Measurements from ENCODE around the gene TNNI2. TPM values are rescaled to one million over a fixed set of nuclear protein-coding genes. Genes with fewer than 3 reads are reported as not detected.
"Not testable (repeated sequence)": the region's sequence is repeated elsewhere in the genome, so short reads cannot be mapped to it uniquely, and the experiment has no call there.

Gene TNNI2
- total and polyA plus RNA-seq, 2 donors (not counting 1 experiment from before 2014, with no cell fraction given) = 2.9 to 12.9 TPM

DNA sequence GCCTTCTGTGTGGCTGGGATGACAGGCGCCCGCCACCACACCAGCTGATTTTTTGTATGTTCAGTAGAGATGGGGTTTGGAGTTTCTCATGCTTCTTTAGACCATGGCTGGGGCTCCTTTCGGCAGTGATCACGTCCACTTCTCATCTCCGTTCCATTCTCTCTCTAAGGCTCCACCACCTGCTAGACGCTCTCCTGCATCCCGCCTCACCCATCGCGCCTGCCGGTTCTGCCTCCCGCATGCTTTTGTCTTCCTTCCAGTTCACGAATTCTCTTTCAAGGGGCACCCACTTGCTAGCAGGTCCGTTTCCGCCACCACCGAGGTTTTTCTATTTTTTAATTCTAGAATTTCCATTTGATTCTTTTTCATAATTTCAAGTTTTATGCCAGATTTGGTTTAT is 26.0 kb upstream of the TNNI2 start:
- Histone ChIP-seq H4K20me1 (ENCODE audit: control insufficient read depth, insufficient read depth, low read length, poor library complexity, severe bottlenecking) (no peaks in the 10 kb centered on the region), H2AFZ (ENCODE audit: insufficient read depth, low read depth, low read length, poor library complexity, severe bottlenecking) (no peak overlapping the region), H3K4me3 (ENCODE audit: control extremely low read depth in 1 of 5, extremely low read depth in 1 of 5, insufficient read depth in 1 of 5, low read depth in 2 of 5, low read length in 4 of 5) (no peak overlapping the region), H3K4me2 (replicated peaks; ENCODE audit: low read depth, low read length, poor library complexity, severe bottlenecking) (no peak overlapping the region), H3K27me3 (replicated peaks in 1 of 4; ENCODE audit: control extremely low read depth in 1 of 4, control insufficient read depth in 3 of 4, insufficient read depth in 4 of 4, low read length in 3 of 4) (no peaks in the 10 kb centered on the region), H3K4me1 (ENCODE audit: control insufficient read depth in 2 of 2, insufficient read depth in 2 of 2, low read length in 2 of 2) (no peaks in the 10 kb centered on the region), H3K79me2 (ENCODE audit: control insufficient read depth, insufficient read depth, low read length) (no peaks in the 10 kb centered on the region), H3K36me3 (replicated peaks in 1 of 2; ENCODE audit: control extremely low read depth in 1 of 2, control insufficient read depth in 1 of 2, extremely low read depth in 1 of 2, insufficient read depth in 2 of 2, low read length in 1 of 2) (no peaks in the 10 kb centered on the region), H3K9ac (ENCODE audit: low read length) (no peak overlapping the region), H3K27ac (ENCODE audit: low read length in 2 of 2) (no peak overlapping the region), H3K9me3 (ENCODE audit: control extremely low read depth in 1 of 3, control insufficient read depth in 2 of 3, insufficient read depth in 1 of 3, low read length in 2 of 3) (peaks cover 0 to 5% (median 0%) of the 10 kb centered on the region in 3 donors)
- DNase-seq = no peak
- WGBS (ENCODE audit: insufficient coverage) = 98% methylated on average over 6 of the region's 15 CpGs
- H3K9me3 Mint-ChIP-seq (ENCODE audit: insufficient read depth) = peaks cover 3% of the 10 kb centered on the region
- no peaks in the 10 kb centered on the region for H3K4me1 Mint-ChIP-seq
- H3K4me3 Mint-ChIP-seq = no peak overlapping the region
- intact Hi-C loops (cut with micrococcal nuclease) = no loop called here
- ChIA-PET POLR2A (no interaction called here), CTCF (interaction anchor here (0.7 kb wide), 1 partner anchor 121 kb away, joined by 3 read pairs; no protein-coding TSS in a partner anchor)
- TF ChIP-seq, protein P1, sequence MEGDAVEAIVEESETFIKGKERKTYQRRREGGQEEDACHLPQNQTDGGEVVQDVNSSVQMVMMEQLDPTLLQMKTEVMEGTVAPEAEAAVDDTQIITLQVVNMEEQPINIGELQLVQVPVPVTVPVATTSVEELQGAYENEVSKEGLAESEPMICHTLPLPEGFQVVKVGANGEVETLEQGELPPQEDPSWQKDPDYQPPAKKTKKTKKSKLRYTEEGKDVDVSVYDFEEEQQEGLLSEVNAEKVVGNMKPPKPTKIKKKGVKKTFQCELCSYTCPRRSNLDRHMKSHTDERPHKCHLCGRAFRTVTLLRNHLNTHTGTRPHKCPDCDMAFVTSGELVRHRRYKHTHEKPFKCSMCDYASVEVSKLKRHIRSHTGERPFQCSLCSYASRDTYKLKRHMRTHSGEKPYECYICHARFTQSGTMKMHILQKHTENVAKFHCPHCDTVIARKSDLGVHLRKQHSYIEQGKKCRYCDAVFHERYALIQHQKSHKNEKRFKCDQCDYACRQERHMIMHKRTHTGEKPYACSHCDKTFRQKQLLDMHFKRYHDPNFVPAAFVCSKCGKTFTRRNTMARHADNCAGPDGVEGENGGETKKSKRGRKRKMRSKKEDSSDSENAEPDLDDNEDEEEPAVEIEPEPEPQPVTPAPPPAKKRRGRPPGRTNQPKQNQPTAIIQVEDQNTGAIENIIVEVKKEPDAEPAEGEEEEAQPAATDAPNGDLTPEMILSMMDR (IDR thresholded peaks at IDR 0.05) = no peak
- no peak for TF ChIP-seq EZH2 (IDR thresholded peaks at IDR 0.05; ENCODE audit: borderline replicate concordance, insufficient read depth, low read depth, low read length, poor library complexity, severe bottlenecking)
- H3K27me3 Mint-ChIP-seq = peaks cover 33% of the 10 kb centered on the region
- ATAC-seq (ENCODE audit: low read depth) = no peak
- H3K27ac Mint-ChIP-seq = no peak overlapping the region

DNA sequence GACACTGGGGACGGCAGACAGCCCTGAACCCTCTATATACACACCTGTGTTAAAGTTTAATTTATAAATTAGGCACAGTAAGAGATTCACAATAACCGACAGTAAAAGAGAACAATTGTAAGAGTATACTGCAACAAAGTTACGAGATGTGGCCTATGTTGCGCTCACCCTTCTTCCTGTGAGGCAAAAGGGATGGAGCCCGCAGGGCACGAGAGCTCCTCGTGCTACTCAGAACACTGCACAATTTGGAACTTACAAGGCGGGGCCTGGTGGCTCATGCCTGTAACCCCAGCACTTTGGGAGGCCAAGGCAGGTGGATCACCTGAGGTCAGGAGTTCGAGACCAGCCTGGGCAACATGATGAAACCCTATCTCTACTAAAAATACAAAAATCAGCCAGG is 25.4 kb upstream of the TNNI2 start:
- H3K27ac Mint-ChIP-seq; H3K9me3 Mint-ChIP-seq (ENCODE audit: insufficient read depth); CTCF ChIA-PET; ATAC-seq (ENCODE audit: low read depth); H3K4me3 Mint-ChIP-seq; DNase-seq; H3K36me3 ChIP-seq (replicated peaks in 1 of 2; ENCODE audit: control extremely low read depth in 1 of 2, control insufficient read depth in 1 of 2, extremely low read depth in 1 of 2, insufficient read depth in 2 of 2, low read length in 1 of 2); H3K27me3 ChIP-seq (replicated peaks in 1 of 4; ENCODE audit: control extremely low read depth in 1 of 4, control insufficient read depth in 3 of 4, insufficient read depth in 4 of 4, low read length in 3 of 4); H4K20me1 ChIP-seq (ENCODE audit: control insufficient read depth, insufficient read depth, low read length, poor library complexity, severe bottlenecking); H2AFZ ChIP-seq (ENCODE audit: insufficient read depth, low read depth, low read length, poor library complexity, severe bottlenecking); H3K79me2 ChIP-seq (ENCODE audit: control insufficient read depth, insufficient read depth, low read length); POLR2A ChIA-PET; H3K4me1 ChIP-seq (ENCODE audit: control insufficient read depth in 2 of 2, insufficient read depth in 2 of 2, low read length in 2 of 2); H3K4me2 ChIP-seq (replicated peaks; ENCODE audit: low read depth, low read length, poor library complexity, severe bottlenecking); H3K27ac ChIP-seq (ENCODE audit: low read length in 2 of 2); H3K9ac ChIP-seq (ENCODE audit: low read length); H3K9me3 ChIP-seq (ENCODE audit: control extremely low read depth in 1 of 3, control insufficient read depth in 2 of 3, insufficient read depth in 1 of 3, low read length in 2 of 3); H3K4me1 Mint-ChIP-seq; H3K4me3 ChIP-seq (ENCODE audit: control extremely low read depth in 1 of 5, extremely low read depth in 1 of 5, insufficient read depth in 1 of 5, low read depth in 2 of 5, low read length in 4 of 5); intact Hi-C loops (cut with micrococcal nuclease): not testable (repeated sequence)
- WGBS (ENCODE audit: insufficient coverage) = 99% methylated on average over 6 of the region's 9 CpGs
- H3K27me3 Mint-ChIP-seq = peaks cover 29% of the 10 kb centered on the region
